ENCODE data around the gene SAMMSON.

The SAMMSON gene

GRCh38 chr3:70071138-70071537 is 71.6 kb downstream of the SAMMSON start:
- no peak overlapping the region for H3K4me3 ChIP-seq (ENCODE audit: low read length)
- H3K36me3 ChIP-seq (ENCODE audit: control insufficient read depth, insufficient read depth, low read length): no peaks in the 10 kb centered on the region
- H3K4me1 ChIP-seq (ENCODE audit: control insufficient read depth, insufficient read depth, low read length): no peaks in the 10 kb centered on the region
- H3K9ac ChIP-seq (ENCODE audit: low read length): no peak overlapping the region
- no peaks in the 10 kb centered on the region for H3K27me3 ChIP-seq (ENCODE audit: control insufficient read depth, insufficient read depth, low read length)
- H3K27ac ChIP-seq (ENCODE audit: low read depth, low read length): no peak overlapping the region

GRCh38 chr3:70072180-70072579 is 72.6 kb downstream of the SAMMSON start:
- H3K27ac ChIP-seq (ENCODE audit: low read depth, low read length): no peak overlapping the region
- no peaks in the 10 kb centered on the region for H3K27me3 ChIP-seq (ENCODE audit: control insufficient read depth, insufficient read depth, low read length)
- H3K4me3 ChIP-seq (ENCODE audit: low read length): no peak overlapping the region
- H3K4me1 ChIP-seq (ENCODE audit: control insufficient read depth, insufficient read depth, low read length): no peaks in the 10 kb centered on the region
- no peak overlapping the region for H3K9ac ChIP-seq (ENCODE audit: low read length)
- no peaks in the 10 kb centered on the region for H3K36me3 ChIP-seq (ENCODE audit: control insufficient read depth, insufficient read depth, low read length)

- Histone ChIP-seq H3K4me1 (ENCODE audit: control insufficient read depth, insufficient read depth, low read length) (no peaks in the 10 kb centered on the region), H3K4me3 (ENCODE audit: low read length) (no peak overlapping the region), H3K36me3 (ENCODE audit: control insufficient read depth, insufficient read depth, low read length) (no peaks in the 10 kb centered on the region), H3K27ac (ENCODE audit: low read depth, low read length) (no peak overlapping the region), H3K27me3 (ENCODE audit: control insufficient read depth, insufficient read depth, low read length) (no peaks in the 10 kb centered on the region), H3K9ac (ENCODE audit: low read length) (no peak overlapping the region)
Observed at GRCh38 chr3:70072754-70073153, 73.2 kb downstream of the SAMMSON start.

GRCh38 chr3:70075101-70075500 is 75.6 kb downstream of the SAMMSON start:
- H3K27ac ChIP-seq (ENCODE audit: low read depth, low read length): no peak overlapping the region
- no peaks in the 10 kb centered on the region for H3K27me3 ChIP-seq (ENCODE audit: control insufficient read depth, insufficient read depth, low read length)
- H3K36me3 ChIP-seq (ENCODE audit: control insufficient read depth, insufficient read depth, low read length): no peaks in the 10 kb centered on the region
- no peak overlapping the region for H3K4me3 ChIP-seq (ENCODE audit: low read length)
- H3K9ac ChIP-seq (ENCODE audit: low read length): no peak overlapping the region
- no peaks in the 10 kb centered on the region for H3K4me1 ChIP-seq (ENCODE audit: control insufficient read depth, insufficient read depth, low read length)

GRCh38 chr3:70076396-70076795 is 76.9 kb downstream of the SAMMSON start:
- H3K4me3 ChIP-seq (ENCODE audit: low read length): no peak overlapping the region
- H3K36me3 ChIP-seq (ENCODE audit: control insufficient read depth, insufficient read depth, low read length): no peaks in the 10 kb centered on the region
- no peaks in the 10 kb centered on the region for H3K4me1 ChIP-seq (ENCODE audit: control insufficient read depth, insufficient read depth, low read length)
- no peak overlapping the region for H3K27ac ChIP-seq (ENCODE audit: low read depth, low read length)
- H3K27me3 ChIP-seq (ENCODE audit: control insufficient read depth, insufficient read depth, low read length): no peaks in the 10 kb centered on the region
- H3K9ac ChIP-seq (ENCODE audit: low read length): no peak overlapping the region

GRCh38 chr3:70078778-70079177 is 79.2 kb downstream of the SAMMSON start:
- H3K27me3 ChIP-seq (ENCODE audit: control insufficient read depth, insufficient read depth, low read length): no peaks in the 10 kb centered on the region
- H3K9ac ChIP-seq (ENCODE audit: low read length): no peak overlapping the region
- no peaks in the 10 kb centered on the region for H3K36me3 ChIP-seq (ENCODE audit: control insufficient read depth, insufficient read depth, low read length)
- no peaks in the 10 kb centered on the region for H3K4me1 ChIP-seq (ENCODE audit: control insufficient read depth, insufficient read depth, low read length)
- no peak overlapping the region for H3K4me3 ChIP-seq (ENCODE audit: low read length)
- H3K27ac ChIP-seq (ENCODE audit: low read depth, low read length): no peak overlapping the region

- Histone ChIP-seq H3K4me1 (ENCODE audit: control insufficient read depth, insufficient read depth, low read length) (no peaks in the 10 kb centered on the region), H3K4me3 (ENCODE audit: low read length) (no peak overlapping the region), H3K9ac (ENCODE audit: low read length) (no peak overlapping the region), H3K27me3 (ENCODE audit: control insufficient read depth, insufficient read depth, low read length) (no peaks in the 10 kb centered on the region), H3K36me3 (ENCODE audit: control insufficient read depth, insufficient read depth, low read length) (no peaks in the 10 kb centered on the region), H3K27ac (ENCODE audit: low read depth, low read length) (no peak overlapping the region)
Observed at GRCh38 chr3:70085613-70086012, 86.1 kb downstream of the SAMMSON start.

GRCh38 chr3:70086336-70086735 is 86.8 kb downstream of the SAMMSON start:
- no peaks in the 10 kb centered on the region for H3K4me1 ChIP-seq (ENCODE audit: control insufficient read depth, insufficient read depth, low read length)
- H3K9ac ChIP-seq (ENCODE audit: low read length): no peak overlapping the region
- H3K4me3 ChIP-seq (ENCODE audit: low read length): no peak overlapping the region
- no peak overlapping the region for H3K27ac ChIP-seq (ENCODE audit: low read depth, low read length)
- no peaks in the 10 kb centered on the region for H3K27me3 ChIP-seq (ENCODE audit: control insufficient read depth, insufficient read depth, low read length)
- no peaks in the 10 kb centered on the region for H3K36me3 ChIP-seq (ENCODE audit: control insufficient read depth, insufficient read depth, low read length)

- Histone ChIP-seq H3K4me3 (ENCODE audit: low read length) (no peak overlapping the region), H3K36me3 (ENCODE audit: control insufficient read depth, insufficient read depth, low read length) (no peaks in the 10 kb centered on the region), H3K27ac (ENCODE audit: low read depth, low read length) (no peak overlapping the region), H3K27me3 (ENCODE audit: control insufficient read depth, insufficient read depth, low read length) (no peaks in the 10 kb centered on the region), H3K9ac (ENCODE audit: low read length) (no peak overlapping the region), H3K4me1 (ENCODE audit: control insufficient read depth, insufficient read depth, low read length) (no peaks in the 10 kb centered on the region)
Observed at GRCh38 chr3:70090322-70090913, 90.9 kb downstream of the SAMMSON start.

- H3K4me3 ChIP-seq (ENCODE audit: low read length): no peak overlapping the region
- no peaks in the 10 kb centered on the region for H3K27me3 ChIP-seq (ENCODE audit: control insufficient read depth, insufficient read depth, low read length)
- no peak overlapping the region for H3K9ac ChIP-seq (ENCODE audit: low read length)
- H3K36me3 ChIP-seq (ENCODE audit: control insufficient read depth, insufficient read depth, low read length): no peaks in the 10 kb centered on the region
- no peak overlapping the region for H3K27ac ChIP-seq (ENCODE audit: low read depth, low read length)
- no peaks in the 10 kb centered on the region for H3K4me1 ChIP-seq (ENCODE audit: control insufficient read depth, insufficient read depth, low read length)
Observed at GRCh38 chr3:70094197-70094596, 94.7 kb downstream of the SAMMSON start.

- Histone ChIP-seq H3K27ac (ENCODE audit: low read depth, low read length) (no peak overlapping the region), H3K27me3 (ENCODE audit: control insufficient read depth, insufficient read depth, low read length) (no peaks in the 10 kb centered on the region), H3K9ac (ENCODE audit: low read length) (no peak overlapping the region), H3K36me3 (ENCODE audit: control insufficient read depth, insufficient read depth, low read length) (no peaks in the 10 kb centered on the region), H3K4me1 (ENCODE audit: control insufficient read depth, insufficient read depth, low read length) (no peaks in the 10 kb centered on the region), H3K4me3 (ENCODE audit: low read length) (no peak overlapping the region)
Observed at GRCh38 chr3:70095260-70095659, 95.7 kb downstream of the SAMMSON start.

GRCh38 chr3:70096376-70097066 is 97.0 kb downstream of the SAMMSON start:
- Histone ChIP-seq H3K4me3 (ENCODE audit: low read length) (no peak overlapping the region), H3K36me3 (ENCODE audit: control insufficient read depth, insufficient read depth, low read length) (no peaks in the 10 kb centered on the region), H3K27me3 (ENCODE audit: control insufficient read depth, insufficient read depth, low read length) (no peaks in the 10 kb centered on the region), H3K9ac (ENCODE audit: low read length) (no peak overlapping the region), H3K4me1 (ENCODE audit: control insufficient read depth, insufficient read depth, low read length) (no peaks in the 10 kb centered on the region), H3K27ac (ENCODE audit: low read depth, low read length) (no peak overlapping the region)

GRCh38 chr3:70097084-70097483 is 97.6 kb downstream of the SAMMSON start:
- no peaks in the 10 kb centered on the region for H3K4me1 ChIP-seq (ENCODE audit: control insufficient read depth, insufficient read depth, low read length)
- no peak overlapping the region for H3K27ac ChIP-seq (ENCODE audit: low read depth, low read length)
- H3K4me3 ChIP-seq (ENCODE audit: low read length): no peak overlapping the region
- no peaks in the 10 kb centered on the region for H3K27me3 ChIP-seq (ENCODE audit: control insufficient read depth, insufficient read depth, low read length)
- no peaks in the 10 kb centered on the region for H3K36me3 ChIP-seq (ENCODE audit: control insufficient read depth, insufficient read depth, low read length)
- no peak overlapping the region for H3K9ac ChIP-seq (ENCODE audit: low read length)

All from rectal smooth muscle tissue (tissue), 1 donor.